Measurements from ENCODE around the gene TNFRSF14.

Gene TNFRSF14

GRCh38 chr1:2612591-2613365 lies 56.6 kb downstream of the TNFRSF14 start:
- no peak for DNase-seq (ENCODE audit: insufficient read length)
- TF ChIP-seq POLR2A (IDR thresholded peaks at IDR 0.05; ENCODE audit: low read depth, low read length) (no peak), TAF1 (IDR thresholded peaks at IDR 0.05; ENCODE audit: borderline replicate concordance, low read depth, low read length) (no peak)
- FAIRE-seq, result no peak
